OCI-LY3 (cell line): ENCODE measurements around the gene ZSCAN22.
"Not testable (repeated sequence)": the region's sequence is repeated elsewhere in the genome, so short reads cannot be mapped to it uniquely, and the experiment has no call there.

Experiments
- H2AFZ ChIP-seq: fragments of 200-600, 300-600 bp; shearing (Covaris generic); 2 replicates; pipeline ENCODE4 v1.6.0; 2014; ENCODE audit warnings: antibody characterized with exemption, low read depth, low read length
- H3K27ac ChIP-seq: fragments of 200-600, 300-600 bp; sonication (generic); 2 replicates; pipeline ENCODE4 v1.5.1; 2014; ENCODE audit warnings: mild to moderate bottlenecking, low read length, moderate library complexity, mixed read lengths
- H3K27me3 ChIP-seq: fragments of 200-600, 300-600 bp; sonication (generic); 2 replicates; pipeline ENCODE4 v1.6.1; 2014; ENCODE audit warnings: low read depth, low read length, mixed read lengths
- H3K36me3 ChIP-seq: fragments of 200-600, 300-600 bp; sonication (generic); replicated peaks from 2 replicates; pipeline ENCODE3; 2014; ENCODE audit warnings: low read depth, low read length, mixed read lengths
- H3K4me1 ChIP-seq: fragments of 300-600, 200-600 bp; sonication (generic); 2 replicates; pipeline ENCODE4 v1.6.1; 2014; ENCODE audit warnings: low read length, mixed read lengths
- H3K4me2 ChIP-seq: fragments of 200-600, 300-600 bp; sonication (generic); 2 replicates; pipeline ENCODE4 v1.6.1; 2014; ENCODE audit warnings: low read length, mixed read lengths
- H3K4me3 ChIP-seq: fragments of 300-600, 200-600 bp; sonication (generic); 2 replicates; pipeline ENCODE4 v1.5.1; 2014; ENCODE audit warnings: antibody characterized with exemption, mild to moderate bottlenecking, low read length, moderate library complexity
- H3K79me2 ChIP-seq: fragments of 300-600, 200-600 bp; shearing (Covaris generic); 2 replicates; pipeline ENCODE4 v1.6.1; 2014; ENCODE audit warnings: mild to moderate bottlenecking, low read length, mixed read lengths
- H3K9ac ChIP-seq: fragments of 300-600, 200-600 bp; shearing (Covaris generic); 2 replicates; pipeline ENCODE4 v1.6.0; 2014; ENCODE audit warnings: mild to moderate bottlenecking, low read length, moderate library complexity
- H3K9me3 ChIP-seq: fragments of 200-600, 300-600 bp; shearing (Covaris generic); 2 replicates; pipeline ENCODE4 v1.6.1; 2014; ENCODE audit warnings: low read length, mixed read lengths; ENCODE audit not compliant: insufficient read depth
- H4K20me1 ChIP-seq: fragments of 200-600, 300-600 bp; sonication (generic); 2 replicates; pipeline ENCODE4 v1.6.1; 2016; ENCODE audit warnings: low read length, mixed read lengths; ENCODE audit not compliant: insufficient read depth
- CTCF ChIP-seq: fragments of 200-600, 300-600 bp; sonication (generic); IDR thresholded peaks from 2 replicates; pipeline ENCODE4 v1.5.1; 2014; ENCODE audit warnings: antibody characterized with exemption, low read length, low read depth
- EZH2phosphoT487 ChIP-seq: fragments of 200-600 bp; shearing (Covaris generic); IDR thresholded peaks from 2 replicates; pipeline ENCODE4 v1.6.1; 2018; ENCODE audit warnings: antibody characterized with exemption, mixed run types, low read depth

Gene ZSCAN22

GRCh38 chr19:58338336-58338735 lies 11.5 kb downstream of the ZSCAN22 start:
- Histone ChIP-seq H3K4me3 (no peak overlapping the region), H3K27me3 (no peaks in the 10 kb centered on the region), H3K4me1 (no peaks in the 10 kb centered on the region), H3K79me2 (no peaks in the 10 kb centered on the region), H3K9ac (no peak overlapping the region), H4K20me1 (no peaks in the 10 kb centered on the region), H2AFZ (no peak overlapping the region), H3K4me2 (no peak overlapping the region), H3K36me3 (peaks cover 20% of the 10 kb centered on the region), H3K9me3 (no peaks in the 10 kb centered on the region), H3K27ac (no peak overlapping the region)
- no peak for TF ChIP-seq EZH2phosphoT487

- Histone ChIP-seq H3K4me1 (no peaks in the 10 kb centered on the region), H3K9me3 (no peaks in the 10 kb centered on the region), H4K20me1 (no peaks in the 10 kb centered on the region), H3K4me2 (no peak overlapping the region), H2AFZ (no peak overlapping the region), H3K9ac (no peak overlapping the region), H3K79me2 (no peaks in the 10 kb centered on the region), H3K36me3 (peaks cover 20% of the 10 kb centered on the region), H3K27ac (no peak overlapping the region), H3K4me3 (no peak overlapping the region), H3K27me3 (no peaks in the 10 kb centered on the region)
- TF ChIP-seq EZH2phosphoT487 (no peak), CTCF (no peak)
Measured at GRCh38 chr19:58338825-58339558, 12.2 kb downstream of the ZSCAN22 start.

GRCh38 chr19:58345558-58345957 lies 18.8 kb downstream of the ZSCAN22 start:
- no peak overlapping the region for H3K27ac ChIP-seq
- peaks cover 3% of the 10 kb centered on the region; the same call in 1 of the 2 replicates for H3K4me1 ChIP-seq
- no peak for TF ChIP-seq CTCF
- no peak for TF ChIP-seq EZH2phosphoT487
- H3K4me2 ChIP-seq = no peak overlapping the region
- H3K4me3 ChIP-seq = no peak overlapping the region
- no peaks in the 10 kb centered on the region for H4K20me1 ChIP-seq
- H3K9me3 ChIP-seq = no peaks in the 10 kb centered on the region
- peaks cover 2% of the 10 kb centered on the region for H3K36me3 ChIP-seq
- no peaks in the 10 kb centered on the region; the same call in 1 of the 2 replicates for H3K79me2 ChIP-seq
- no peak overlapping the region for H3K9ac ChIP-seq
- no peaks in the 10 kb centered on the region for H3K27me3 ChIP-seq
- no peak overlapping the region for H2AFZ ChIP-seq

GRCh38 chr19:58346961-58347929 lies 20.5 kb downstream of the ZSCAN22 start:
- H3K4me2 ChIP-seq = peak overlapping the region; percentile 59
- H3K27me3 ChIP-seq = no peaks in the 10 kb centered on the region
- H3K27ac ChIP-seq = 0 out of 2 replicates have a peak overlapping the region, but pooled peaks have one; percentile 4
- H3K36me3 ChIP-seq = no peaks in the 10 kb centered on the region
- no peaks in the 10 kb centered on the region for H4K20me1 ChIP-seq
- TF ChIP-seq EZH2phosphoT487 (no peak), CTCF (no peak)
- H3K9ac ChIP-seq = peak overlapping the region; percentile 71
- H2AFZ ChIP-seq = peak overlapping the region; percentile 19; the same call in 1 of the 2 replicates
- peak overlapping the region; percentile 81 for H3K4me3 ChIP-seq
- no peaks in the 10 kb centered on the region for H3K9me3 ChIP-seq
- H3K4me1 ChIP-seq = peaks cover 3% of the 10 kb centered on the region; the same call in 1 of the 2 replicates
- H3K79me2 ChIP-seq = no peaks in the 10 kb centered on the region; the same call in 1 of the 2 replicates

GRCh38 chr19:58348080-58348479 lies 21.3 kb downstream of the ZSCAN22 start:
- peak overlapping the region; percentile 55 for H3K4me2 ChIP-seq
- H3K36me3 ChIP-seq, H2AFZ ChIP-seq, H4K20me1 ChIP-seq, H3K27ac ChIP-seq, H3K9me3 ChIP-seq, H3K79me2 ChIP-seq, H3K4me1 ChIP-seq, H3K27me3 ChIP-seq: not testable (repeated sequence)
- H3K9ac ChIP-seq = peak overlapping the region; percentile 63
- H3K4me3 ChIP-seq = peak overlapping the region; percentile 81
